Measurements from ENCODE around the gene IFNAR2. TPM values are rescaled to one million over a fixed set of nuclear protein-coding genes. Genes with fewer than 3 reads are reported as not detected.

Gene IFNAR2
- total RNA-seq, 1 donor from 2014 or later: 4.7 TPM

- no peak overlapping the region for H3K4me3 ChIP-seq (ENCODE audit: low read depth, low read length)
- no peak for DNase-seq (ENCODE audit: low read depth)
- TF ChIP-seq, protein P1, sequence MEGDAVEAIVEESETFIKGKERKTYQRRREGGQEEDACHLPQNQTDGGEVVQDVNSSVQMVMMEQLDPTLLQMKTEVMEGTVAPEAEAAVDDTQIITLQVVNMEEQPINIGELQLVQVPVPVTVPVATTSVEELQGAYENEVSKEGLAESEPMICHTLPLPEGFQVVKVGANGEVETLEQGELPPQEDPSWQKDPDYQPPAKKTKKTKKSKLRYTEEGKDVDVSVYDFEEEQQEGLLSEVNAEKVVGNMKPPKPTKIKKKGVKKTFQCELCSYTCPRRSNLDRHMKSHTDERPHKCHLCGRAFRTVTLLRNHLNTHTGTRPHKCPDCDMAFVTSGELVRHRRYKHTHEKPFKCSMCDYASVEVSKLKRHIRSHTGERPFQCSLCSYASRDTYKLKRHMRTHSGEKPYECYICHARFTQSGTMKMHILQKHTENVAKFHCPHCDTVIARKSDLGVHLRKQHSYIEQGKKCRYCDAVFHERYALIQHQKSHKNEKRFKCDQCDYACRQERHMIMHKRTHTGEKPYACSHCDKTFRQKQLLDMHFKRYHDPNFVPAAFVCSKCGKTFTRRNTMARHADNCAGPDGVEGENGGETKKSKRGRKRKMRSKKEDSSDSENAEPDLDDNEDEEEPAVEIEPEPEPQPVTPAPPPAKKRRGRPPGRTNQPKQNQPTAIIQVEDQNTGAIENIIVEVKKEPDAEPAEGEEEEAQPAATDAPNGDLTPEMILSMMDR (conservative IDR thresholded peaks at IDR 0.05; ENCODE audit: low read depth, low read length): no peak
These were observed 43.3 kb downstream of the IFNAR2 start for GRCh38 chr21:33273044-33273443.

DNA sequence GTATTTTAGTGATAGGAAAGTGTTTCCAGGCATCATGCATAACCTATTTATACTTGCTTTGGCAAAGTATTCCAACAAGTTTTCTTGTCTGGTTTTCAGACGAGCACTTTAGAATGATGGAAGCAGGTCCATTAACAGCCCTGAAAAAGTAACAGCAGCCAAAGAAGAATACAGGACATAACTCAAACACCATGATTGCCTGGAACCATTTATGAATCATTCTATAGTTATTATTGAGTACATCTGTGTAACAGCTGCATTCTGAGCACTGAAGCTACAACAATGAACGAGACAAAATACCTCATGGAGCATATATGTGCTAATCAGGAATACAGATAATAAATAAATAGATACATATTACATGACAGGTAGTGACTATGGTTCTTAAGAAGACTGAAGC, 49.0 kb downstream of the IFNAR2 start:
- DNase-seq (ENCODE audit: low read depth): no peak
- no peak overlapping the region for H3K4me3 ChIP-seq (ENCODE audit: low read depth, low read length)
- TF ChIP-seq, protein P1 (conservative IDR thresholded peaks at IDR 0.05; ENCODE audit: low read depth, low read length): no peak

DNA sequence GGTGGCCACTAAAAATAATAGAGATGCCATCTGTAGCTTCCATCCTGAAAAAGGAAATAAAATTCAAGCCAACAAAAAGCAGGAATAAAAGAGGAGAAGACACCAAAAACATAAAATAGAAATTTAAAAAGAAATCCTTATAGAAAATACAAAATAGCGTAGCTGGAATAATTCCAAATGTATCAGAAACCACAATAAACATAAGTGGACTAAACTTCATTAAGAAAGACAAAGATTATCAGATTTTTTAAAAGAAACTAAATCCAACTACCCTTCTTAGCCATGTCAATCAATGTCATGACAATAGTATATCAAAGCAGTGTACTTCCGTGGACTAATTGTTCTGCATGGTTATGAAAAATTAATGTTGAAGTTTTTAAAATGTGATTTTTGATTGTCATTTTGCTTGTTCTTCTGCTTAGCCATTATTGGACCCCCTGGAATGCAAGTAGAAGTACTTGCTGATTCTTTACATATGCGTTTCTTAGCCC, 49.6 kb downstream of the IFNAR2 start:
- TF ChIP-seq, protein P1 (conservative IDR thresholded peaks at IDR 0.05; ENCODE audit: low read depth, low read length): no peak
- H3K4me3 ChIP-seq (ENCODE audit: low read depth, low read length): no peak overlapping the region
- no peak for DNase-seq (ENCODE audit: low read depth)

Other genes starting within 250 kb of the IFNAR2 start
- gene OLIG2, start 204.0 kb upstream of the IFNAR2 start, total RNA-seq: not detected in 2 replicates
- not detected in 2 replicates for gene OLIG1, start 159.8 kb upstream of the IFNAR2 start, total RNA-seq
- gene IL10RB, start 36.4 kb downstream of the IFNAR2 start, total RNA-seq: 11.0 and 16.7 TPM in 2 replicates
- 8.6 and 8.8 TPM in 2 replicates for gene IFNAR1, start 95.0 kb downstream of the IFNAR2 start, total RNA-seq
- gene IFNGR2, start 173.5 kb downstream of the IFNAR2 start, total RNA-seq: 59.9 and 64.5 TPM in 2 replicates

Measured in epithelial cell of proximal tubule (primary cell).